GM12865 (cell line): ENCODE data around the gene WDR46.
A peak's percentile ranks its signal among the peaks of the same experiment; 100 is the strongest.

Source experiments
- DNase-seq: peaks from one replicate; pipeline ENCODE4 v3.0.0; 2010; ENCODE audit warnings: low read depth
- H3K4me3 ChIP-seq: 2 replicates; pipeline ENCODE4 v1.5.1; 2011; ENCODE audit warnings: mild to moderate bottlenecking, low read depth, low read length, control low read depth
- TF ChIP-seq, protein P1 (sequence below): IDR thresholded peaks from 2 replicates; pipeline ENCODE4 v1.5.1; 2011; ENCODE audit warnings: low read length, control low read depth, low read depth, inconsistent platforms; ENCODE audit not compliant: insufficient read depth; ENCODE audit errors: missing control alignments

The WDR46 gene

GRCh38 chr6:33324125-33324524, 35.1 kb upstream of the WDR46 start:
- TF ChIP-seq, protein P1, sequence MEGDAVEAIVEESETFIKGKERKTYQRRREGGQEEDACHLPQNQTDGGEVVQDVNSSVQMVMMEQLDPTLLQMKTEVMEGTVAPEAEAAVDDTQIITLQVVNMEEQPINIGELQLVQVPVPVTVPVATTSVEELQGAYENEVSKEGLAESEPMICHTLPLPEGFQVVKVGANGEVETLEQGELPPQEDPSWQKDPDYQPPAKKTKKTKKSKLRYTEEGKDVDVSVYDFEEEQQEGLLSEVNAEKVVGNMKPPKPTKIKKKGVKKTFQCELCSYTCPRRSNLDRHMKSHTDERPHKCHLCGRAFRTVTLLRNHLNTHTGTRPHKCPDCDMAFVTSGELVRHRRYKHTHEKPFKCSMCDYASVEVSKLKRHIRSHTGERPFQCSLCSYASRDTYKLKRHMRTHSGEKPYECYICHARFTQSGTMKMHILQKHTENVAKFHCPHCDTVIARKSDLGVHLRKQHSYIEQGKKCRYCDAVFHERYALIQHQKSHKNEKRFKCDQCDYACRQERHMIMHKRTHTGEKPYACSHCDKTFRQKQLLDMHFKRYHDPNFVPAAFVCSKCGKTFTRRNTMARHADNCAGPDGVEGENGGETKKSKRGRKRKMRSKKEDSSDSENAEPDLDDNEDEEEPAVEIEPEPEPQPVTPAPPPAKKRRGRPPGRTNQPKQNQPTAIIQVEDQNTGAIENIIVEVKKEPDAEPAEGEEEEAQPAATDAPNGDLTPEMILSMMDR: no peak
- peak; percentile 40 for DNase-seq
- peak overlapping the region; percentile 65 for H3K4me3 ChIP-seq

GRCh38 chr6:33323623-33323948, 34.5 kb upstream of the WDR46 start:
- peak overlapping the region; percentile 65 for H3K4me3 ChIP-seq
- DNase-seq: no peak
- TF ChIP-seq, protein P1: no peak

DNA sequence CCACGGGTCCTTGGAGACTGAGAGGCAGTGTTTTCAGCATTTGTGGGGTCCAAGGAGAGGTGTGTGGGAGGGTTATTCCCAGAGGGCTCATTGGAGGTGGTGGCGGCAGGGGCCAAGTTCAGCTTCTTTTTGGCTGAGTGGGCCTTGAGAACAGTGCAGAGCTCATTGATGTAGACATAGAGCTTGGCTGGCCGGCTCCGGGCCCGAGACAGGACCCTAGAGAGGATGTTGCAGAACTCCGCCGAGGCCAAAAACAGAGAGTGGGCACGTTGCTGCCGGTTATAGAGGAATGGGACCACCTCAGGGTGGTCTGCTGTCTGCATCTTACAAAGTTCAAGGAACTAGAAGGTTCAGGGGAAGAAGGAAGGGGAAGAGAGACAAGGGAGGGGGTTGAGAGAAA, 32.2 kb upstream of the WDR46 start:
- TF ChIP-seq, protein P1: no peak
- H3K4me3 ChIP-seq: peak overlapping the region; percentile 65
- no peak for DNase-seq

- TF ChIP-seq, protein P1: no peak
- DNase-seq: no peak
- no peak overlapping the region for H3K4me3 ChIP-seq
These were observed 31.5 kb upstream of the WDR46 start for GRCh38 chr6:33320315-33321181.

DNA sequence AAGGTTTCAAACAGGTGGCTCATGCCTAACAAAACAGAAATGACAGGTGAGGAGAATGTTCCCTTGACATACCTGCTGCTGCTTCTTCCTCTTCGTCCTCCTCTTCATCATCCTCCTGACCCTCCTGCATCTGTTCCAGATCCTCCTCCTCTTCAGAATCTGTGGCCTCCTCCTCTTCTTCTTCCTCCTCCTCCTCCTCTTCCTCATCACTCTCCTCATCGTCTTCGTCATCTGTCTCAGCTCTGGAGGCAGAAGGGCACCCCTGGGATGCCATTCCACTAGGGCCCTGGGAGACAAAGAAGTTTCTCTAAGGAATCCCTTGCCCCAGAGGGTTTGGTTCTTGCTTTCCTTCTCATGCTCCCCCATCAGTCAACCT, 30.9 kb upstream of the WDR46 start:
- no peak overlapping the region for H3K4me3 ChIP-seq
- TF ChIP-seq, protein P1: no peak
- no peak for DNase-seq

GRCh38 chr6:33318426-33319073, 29.5 kb upstream of the WDR46 start:
- peak overlapping the region; percentile 70 for H3K4me3 ChIP-seq
- no peak for DNase-seq
- TF ChIP-seq, protein P1: no peak
